Neutrophil (primary cell): Measurements from ENCODE around the gene TM4SF18.
"Not testable (repeated sequence)": the region's sequence is repeated elsewhere in the genome, so short reads cannot be mapped to it uniquely, and the experiment has no call there.

Experiments
- H3K27ac ChIP-seq: fragments of 200-600 bp; sonication (generic); 2 replicates; pipeline ENCODE4 v1.5.1; 2016; ENCODE audit warnings: mild to moderate bottlenecking, moderate library complexity
- H3K27me3 ChIP-seq: fragments of 200-600 bp; sonication (generic); 2 replicates; pipeline ENCODE4 v1.6.0; 2016; ENCODE audit warnings: mild to moderate bottlenecking
- H3K36me3 ChIP-seq: fragments of 200-600 bp; sonication (generic); 2 replicates; pipeline ENCODE4 v1.5.1; 2017
- H3K4me1 ChIP-seq, 2 experiments: fragments of 200-600 bp in 1 of 2; sonication (generic) in 1 of 2; 1 replicate in 1 of 2; 2 replicates in 1 of 2; pipeline versions ENCODE4 v1.5.1 to v1.6.1; 2013 to 2016; ENCODE audit warnings: low read depth in 1 of 2, low read length in 1 of 2, mild to moderate bottlenecking in 1 of 2, moderate library complexity in 1 of 2; ENCODE audit not compliant: control insufficient read depth in 1 of 2, insufficient read depth in 1 of 2
- H3K4me3 ChIP-seq, 2 experiments: fragments of 200-600 bp in 1 of 2; sonication (generic) in 1 of 2; 1 replicate in 1 of 2; 2 replicates in 1 of 2; pipeline ENCODE4 v1.5.1; 2013 to 2016; ENCODE audit warnings: low read depth in 1 of 2, low read length in 1 of 2, mild to moderate bottlenecking in 1 of 2, moderate library complexity in 1 of 2
- H3K9me3 ChIP-seq: fragments of 200-600 bp; sonication (generic); 2 replicates; pipeline ENCODE4 v1.5.1; 2016
- TF ChIP-seq, protein P1 (sequence below): fragments of 200-600 bp; sonication (generic); IDR thresholded peaks from 2 replicates; pipeline ENCODE4 v1.5.1; 2016; ENCODE audit warnings: antibody characterized with exemption

Gene TM4SF18, protein sequence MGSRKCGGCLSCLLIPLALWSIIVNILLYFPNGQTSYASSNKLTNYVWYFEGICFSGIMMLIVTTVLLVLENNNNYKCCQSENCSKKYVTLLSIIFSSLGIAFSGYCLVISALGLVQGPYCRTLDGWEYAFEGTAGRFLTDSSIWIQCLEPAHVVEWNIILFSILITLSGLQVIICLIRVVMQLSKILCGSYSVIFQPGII

DNA sequence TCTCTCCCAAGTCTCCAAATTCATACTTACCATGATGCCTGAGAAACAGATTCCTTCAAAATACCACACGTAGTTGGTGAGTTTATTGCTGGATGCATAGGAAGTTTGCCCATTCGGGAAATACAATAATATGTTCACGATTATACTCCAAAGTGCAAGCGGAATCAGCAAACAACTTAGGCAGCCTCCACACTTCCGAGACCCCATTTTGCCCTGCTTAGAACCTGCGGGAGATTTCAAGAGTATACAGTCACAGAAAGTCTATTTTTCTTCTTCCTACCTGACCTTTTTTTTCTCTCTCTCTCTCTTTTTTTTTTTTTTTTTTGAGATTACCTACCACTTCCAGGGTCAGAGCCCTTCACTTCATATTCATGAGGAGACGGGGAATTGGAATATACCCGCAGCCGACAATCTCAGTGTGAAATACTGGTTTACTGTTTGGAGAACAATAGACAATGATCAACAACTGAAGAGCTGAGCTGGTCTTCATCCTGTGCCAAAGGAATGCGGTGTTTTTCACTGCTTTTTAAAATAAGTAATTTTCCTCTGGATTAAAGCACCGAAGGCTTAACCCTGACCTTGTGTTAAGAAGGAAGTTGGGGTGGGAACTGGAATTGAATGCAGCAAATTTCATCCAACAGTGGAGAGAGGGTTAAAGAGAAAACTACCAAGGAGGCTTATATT lies at the start of gene TM4SF18:
Gene TM4SF18, minus strand, starts transcription at position 461 of the 684 bp plus-strand sequence. Its CDS starts 254 bp downstream, at position 207.
- TF ChIP-seq, protein P1, sequence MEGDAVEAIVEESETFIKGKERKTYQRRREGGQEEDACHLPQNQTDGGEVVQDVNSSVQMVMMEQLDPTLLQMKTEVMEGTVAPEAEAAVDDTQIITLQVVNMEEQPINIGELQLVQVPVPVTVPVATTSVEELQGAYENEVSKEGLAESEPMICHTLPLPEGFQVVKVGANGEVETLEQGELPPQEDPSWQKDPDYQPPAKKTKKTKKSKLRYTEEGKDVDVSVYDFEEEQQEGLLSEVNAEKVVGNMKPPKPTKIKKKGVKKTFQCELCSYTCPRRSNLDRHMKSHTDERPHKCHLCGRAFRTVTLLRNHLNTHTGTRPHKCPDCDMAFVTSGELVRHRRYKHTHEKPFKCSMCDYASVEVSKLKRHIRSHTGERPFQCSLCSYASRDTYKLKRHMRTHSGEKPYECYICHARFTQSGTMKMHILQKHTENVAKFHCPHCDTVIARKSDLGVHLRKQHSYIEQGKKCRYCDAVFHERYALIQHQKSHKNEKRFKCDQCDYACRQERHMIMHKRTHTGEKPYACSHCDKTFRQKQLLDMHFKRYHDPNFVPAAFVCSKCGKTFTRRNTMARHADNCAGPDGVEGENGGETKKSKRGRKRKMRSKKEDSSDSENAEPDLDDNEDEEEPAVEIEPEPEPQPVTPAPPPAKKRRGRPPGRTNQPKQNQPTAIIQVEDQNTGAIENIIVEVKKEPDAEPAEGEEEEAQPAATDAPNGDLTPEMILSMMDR = no peak
- Histone ChIP-seq H3K36me3 (no peaks in the 10 kb centered on the region), H3K4me1 (no peaks in the 10 kb centered on the region), H3K27ac (no peak within 1 kb of the TSS), H3K27me3 (no peaks in the 10 kb centered on the region), H3K9me3 (no peaks in the 10 kb centered on the region), H3K4me3 (no peak within 1 kb of the TSS)

DNA sequence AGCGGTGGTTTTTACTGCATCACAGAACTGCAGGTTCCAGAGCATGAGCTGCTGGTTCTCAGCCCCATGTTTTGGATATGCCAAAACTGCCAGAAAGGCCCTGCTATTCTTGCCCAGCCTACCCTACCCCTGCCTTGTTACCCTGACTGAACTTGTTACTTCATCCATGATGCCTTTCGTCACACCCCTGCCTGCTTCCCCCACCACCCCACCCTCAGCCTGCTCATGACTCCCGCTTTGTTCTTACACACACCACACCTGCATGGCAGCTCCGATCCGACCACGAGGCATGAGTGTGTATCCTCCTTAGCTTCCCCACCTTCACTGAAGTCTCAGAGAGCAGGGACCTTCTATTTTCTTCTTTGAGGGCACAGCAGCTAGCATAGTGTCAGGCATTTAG lies 49.1 kb upstream of the TM4SF18 start:
- Histone ChIP-seq H3K4me1 (no peaks in the 10 kb centered on the region), H3K36me3 (no peaks in the 10 kb centered on the region)
- TF ChIP-seq, protein P1 = no peak

GRCh38 chr3:149382101-149382467 lies 48.6 kb upstream of the TM4SF18 start:
- no peaks in the 10 kb centered on the region for H3K36me3 ChIP-seq
- H3K27ac ChIP-seq = no peak overlapping the region
- TF ChIP-seq, protein P1 = no peak
- H3K27me3 ChIP-seq = peaks cover 15% of the 10 kb centered on the region
- no peak overlapping the region for H3K4me3 ChIP-seq
- H3K4me1 ChIP-seq = no peaks in the 10 kb centered on the region
- H3K9me3 ChIP-seq = no peaks in the 10 kb centered on the region

More for the DNA sequence above, 49.1 kb upstream of the TM4SF18 start:
- Histone ChIP-seq H3K4me3 (no peak overlapping the region), H3K9me3 (no peaks in the 10 kb centered on the region), H3K27me3 (peaks cover 11% of the 10 kb centered on the region), H3K27ac (no peak overlapping the region)

DNA sequence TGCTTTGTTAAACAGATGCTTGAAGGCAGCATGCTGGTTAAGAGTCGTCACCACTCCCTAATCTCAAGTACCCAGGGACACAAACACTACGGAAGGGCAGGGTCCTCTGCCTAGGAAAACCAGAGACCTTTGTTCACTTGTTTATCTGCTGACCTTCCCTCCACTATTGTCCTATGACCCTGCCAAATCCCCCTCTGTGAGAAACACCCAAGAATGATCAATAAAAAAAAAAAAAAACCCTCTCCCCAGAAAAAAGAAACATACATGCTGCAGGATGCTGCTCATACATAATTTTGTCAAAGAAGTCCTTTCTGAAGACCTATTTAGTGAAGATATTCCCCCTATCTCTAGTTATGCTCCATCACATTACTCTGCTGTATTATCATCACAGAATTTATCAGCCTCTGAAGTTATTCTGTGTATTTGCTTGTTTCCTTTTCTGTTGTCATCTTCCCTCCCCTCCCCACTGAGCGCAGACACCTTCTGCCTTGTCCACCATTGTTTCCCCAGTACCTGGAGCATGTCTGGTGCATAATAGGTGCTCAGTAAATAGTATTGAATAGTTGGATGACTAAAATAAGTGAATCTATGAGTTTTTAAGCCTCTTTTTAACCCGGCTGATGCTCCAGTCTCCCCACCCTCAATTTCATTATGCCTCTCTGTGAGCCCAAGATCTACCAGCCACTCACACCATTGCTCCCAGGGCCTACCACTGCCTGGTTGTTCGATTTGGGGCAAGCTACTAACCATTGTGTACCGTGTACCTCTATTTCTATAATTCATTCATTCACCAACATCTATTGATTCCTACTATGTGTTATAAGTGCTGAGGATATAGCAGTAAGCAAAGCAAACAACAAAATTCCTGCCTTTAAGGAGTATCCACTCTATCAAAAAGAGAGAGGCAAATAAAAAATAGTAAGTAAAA lies 48.0 kb upstream of the TM4SF18 start:
- Histone ChIP-seq H3K36me3 (no peaks in the 10 kb centered on the region), H3K4me1 (no peaks in the 10 kb centered on the region), H3K9me3 (no peaks in the 10 kb centered on the region), H3K27me3 (peaks cover 22% of the 10 kb centered on the region), H3K27ac (no peak overlapping the region), H3K4me3 (no peak overlapping the region)
- TF ChIP-seq, protein P1 = no peak

DNA sequence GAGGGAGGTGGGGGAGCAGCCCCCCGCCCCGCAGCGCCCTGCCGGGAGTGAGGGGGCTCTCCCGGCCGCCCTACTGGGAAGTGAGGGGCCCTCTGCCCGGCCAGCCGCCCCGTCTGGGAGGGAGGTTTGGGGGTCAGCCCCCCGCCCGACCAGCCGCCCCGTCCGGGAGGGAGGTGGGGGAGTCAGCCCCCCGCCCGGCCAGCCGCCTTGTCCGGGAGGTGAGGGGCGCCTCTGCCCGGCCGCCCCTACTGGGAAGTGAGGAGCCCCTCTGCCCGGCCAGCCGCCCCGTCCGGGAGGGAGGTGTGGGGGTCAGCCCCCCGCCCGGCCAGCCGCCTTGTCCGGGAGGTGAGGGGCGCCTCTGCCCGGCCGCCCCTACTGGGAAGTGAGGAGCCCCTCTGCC lies 46.8 kb upstream of the TM4SF18 start:
- H3K27ac ChIP-seq, H3K4me3 ChIP-seq, H3K36me3 ChIP-seq, H3K9me3 ChIP-seq, H3K4me1 ChIP-seq: not testable (repeated sequence)
- peaks cover 34% of the 10 kb centered on the region for H3K27me3 ChIP-seq
